ENCODE data around the gene CNGA3.

Gene CNGA3

DNA sequence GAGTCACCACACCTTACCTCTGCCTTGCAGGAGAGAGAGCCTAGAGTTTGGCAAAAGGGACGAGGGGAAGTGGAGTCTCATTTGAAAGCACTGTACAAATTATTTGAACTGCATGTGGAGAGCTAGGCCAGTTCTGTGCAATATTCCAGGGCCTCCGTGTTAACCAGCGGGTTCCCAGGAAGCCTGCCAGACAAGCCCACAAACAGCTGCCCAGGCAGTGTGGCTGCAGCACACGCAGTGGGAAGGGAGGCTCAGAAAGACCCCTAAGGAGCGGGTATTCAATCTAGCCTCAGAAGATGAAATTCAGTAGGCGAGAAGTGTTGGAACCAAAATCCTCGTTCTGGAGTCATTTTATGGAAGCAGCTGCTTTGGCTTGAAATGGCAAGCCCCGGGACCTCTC is 30.7 kb downstream of the CNGA3 start:
- DNase-seq (ENCODE audit: low read depth, low spot score): no peak

DNA sequence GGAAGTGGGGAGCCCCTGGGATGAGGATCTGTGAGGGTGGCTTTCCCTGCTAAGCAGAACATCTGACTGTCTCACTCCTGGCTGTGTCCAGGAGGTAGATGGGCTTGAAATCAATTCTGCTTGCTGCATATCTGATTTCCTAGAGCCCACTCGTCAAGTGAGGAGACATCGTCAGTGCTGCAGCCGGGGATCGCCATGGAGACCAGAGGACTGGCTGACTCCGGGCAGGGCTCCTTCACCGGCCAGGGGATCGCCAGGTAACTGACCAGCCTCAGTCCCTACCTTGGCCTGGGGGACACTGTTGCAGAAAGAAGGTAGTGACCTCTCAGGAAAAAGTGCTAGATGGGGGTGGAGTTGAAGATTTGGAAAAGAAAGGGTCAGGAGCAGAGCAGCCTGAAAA is 31.3 kb downstream of the CNGA3 start:
- DNase-seq (ENCODE audit: low read depth, low spot score): no peak

GRCh38 chr2:98378196-98378595 is 31.9 kb downstream of the CNGA3 start:
- DNase-seq (ENCODE audit: low read depth, low spot score): no peak

- no peak for DNase-seq (ENCODE audit: low read depth, low spot score)
Observed at GRCh38 chr2:98378901-98379300, 32.6 kb downstream of the CNGA3 start.

GRCh38 chr2:98379311-98380202 is 33.3 kb downstream of the CNGA3 start:
- DNase-seq (ENCODE audit: low read depth, low spot score): no peak

DNA sequence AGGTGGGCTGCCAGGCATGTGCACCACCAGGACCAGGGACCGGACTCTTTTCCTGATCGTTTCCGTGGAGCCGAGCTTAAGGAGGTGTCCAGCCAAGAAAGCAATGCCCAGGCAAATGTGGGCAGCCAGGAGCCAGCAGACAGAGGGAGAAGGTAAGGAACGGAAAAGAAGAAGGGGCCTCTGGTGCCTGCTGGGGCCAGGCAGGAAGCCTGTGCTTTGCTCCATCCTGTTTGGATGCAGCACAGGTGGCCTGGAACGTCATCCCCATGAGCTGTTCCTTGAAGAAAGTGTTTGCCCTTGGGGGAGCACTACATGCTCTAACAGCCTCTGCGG is 33.9 kb downstream of the CNGA3 start:
- no peak for DNase-seq (ENCODE audit: low read depth, low spot score)

DNA sequence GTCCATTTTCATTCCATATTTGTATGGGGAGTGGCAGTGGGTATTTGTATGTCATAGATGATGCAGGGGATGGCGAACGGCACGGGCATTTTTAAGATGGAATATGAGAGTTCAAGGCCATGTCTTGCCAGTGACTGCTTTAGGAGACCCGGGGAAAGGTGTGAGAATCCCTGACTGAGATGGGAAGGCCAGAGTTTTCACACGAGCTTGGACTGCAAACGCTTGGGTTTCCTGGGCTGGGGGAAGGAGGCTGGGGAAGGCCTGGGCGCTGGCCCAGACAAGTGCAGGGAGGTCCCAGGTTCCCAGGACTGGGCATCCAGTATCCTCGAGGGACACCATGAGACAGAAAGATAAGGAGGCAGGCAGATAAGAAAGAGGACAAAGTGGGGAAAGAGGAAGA is 35.2 kb downstream of the CNGA3 start:
- DNase-seq (ENCODE audit: low read depth, low spot score): no peak

- DNase-seq (ENCODE audit: low read depth, low spot score): no peak
Observed at GRCh38 chr2:98382086-98382485, 35.8 kb downstream of the CNGA3 start.

DNA sequence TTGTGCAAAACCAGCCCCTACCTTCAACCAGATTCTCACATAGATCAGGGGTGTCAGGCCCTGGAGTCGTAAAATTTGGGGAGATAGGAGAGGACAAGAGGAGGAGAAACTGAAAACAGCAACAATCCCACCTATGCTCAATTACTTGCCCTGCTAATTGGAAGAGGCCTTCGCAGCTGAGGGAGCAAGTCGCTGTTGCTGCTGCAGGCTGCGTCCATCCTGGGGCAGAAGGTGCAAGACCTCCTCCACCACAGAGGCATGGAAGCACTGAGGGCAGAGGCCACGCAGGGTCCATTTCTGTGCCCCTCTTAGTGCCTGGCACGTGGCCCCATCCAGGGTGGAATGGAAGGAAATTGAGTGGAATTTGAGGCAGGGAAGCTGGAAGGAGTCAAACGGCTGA is 36.5 kb downstream of the CNGA3 start:
- DNase-seq (ENCODE audit: low read depth, low spot score): no peak

DNA sequence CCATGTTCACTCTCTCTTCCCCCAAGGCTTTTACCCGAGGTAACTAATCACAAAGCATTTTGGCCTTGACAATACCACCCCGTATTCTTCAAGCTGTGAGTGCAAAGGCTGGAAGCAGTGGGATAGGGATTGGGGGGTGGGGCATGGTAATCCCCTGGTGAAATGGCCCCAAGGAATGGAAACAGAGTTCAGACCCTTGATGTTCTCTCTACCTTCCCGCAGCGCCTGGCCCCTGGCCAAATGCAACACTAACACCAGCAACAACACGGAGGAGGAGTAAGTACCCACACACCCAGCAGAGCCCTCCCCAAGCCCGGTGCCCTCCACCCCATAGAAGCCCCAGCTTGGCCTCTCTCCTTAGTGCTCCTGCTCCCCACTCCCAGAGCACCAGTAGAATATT is 36.9 kb downstream of the CNGA3 start:
- DNase-seq (ENCODE audit: low read depth, low spot score): no peak

DNA sequence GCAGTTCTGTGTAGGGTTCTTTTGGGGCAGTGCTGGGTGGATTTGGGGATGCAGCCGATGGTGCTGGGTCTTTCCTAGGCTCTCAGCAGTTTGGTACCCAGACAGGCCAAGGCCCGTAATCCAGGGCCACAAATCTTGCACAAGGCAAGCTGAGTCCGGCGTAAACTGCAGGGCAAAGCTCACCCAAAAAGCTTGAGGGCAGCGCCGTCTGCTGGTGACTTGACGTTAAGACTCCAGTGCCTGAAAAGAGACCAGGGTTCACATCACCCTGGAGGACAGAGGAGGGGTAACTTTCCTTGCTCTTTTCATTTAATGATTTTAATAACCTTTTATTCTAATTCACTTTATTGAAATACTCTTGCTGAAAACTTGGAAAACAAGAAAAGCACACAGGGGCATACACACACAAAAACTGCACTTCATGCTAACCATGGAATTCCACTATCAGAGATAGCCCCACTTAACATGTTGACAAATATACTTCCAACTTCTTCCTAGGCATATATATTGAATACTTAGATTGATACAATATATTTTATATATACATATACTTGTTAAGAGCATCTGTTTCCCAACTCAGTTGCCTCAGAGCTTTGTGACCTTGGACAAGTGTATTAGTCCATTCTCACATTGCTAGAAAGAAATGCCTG is 38.9 kb downstream of the CNGA3 start:
- DNase-seq (ENCODE audit: low read depth, low spot score): peak; percentile 23

DNA sequence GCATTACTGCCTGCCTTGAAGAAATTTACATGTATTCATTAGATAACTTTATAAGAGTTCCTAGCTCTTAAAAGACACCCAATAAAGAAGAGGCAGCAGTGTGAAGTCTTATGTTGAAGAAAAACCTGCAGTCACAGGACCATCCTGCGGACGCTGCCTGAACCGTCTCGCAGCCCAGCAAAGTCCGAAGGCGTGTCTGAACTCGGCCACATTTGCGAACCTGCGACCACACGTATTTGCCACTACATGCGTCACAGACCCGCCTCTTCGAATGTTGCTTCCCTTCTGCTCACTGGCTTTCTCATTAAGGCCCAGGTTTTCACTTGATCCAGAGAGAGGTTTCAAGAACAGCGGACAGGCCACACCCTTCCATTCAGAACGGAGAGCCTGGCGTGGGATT is 41.2 kb downstream of the CNGA3 start:
- no peak for DNase-seq (ENCODE audit: low read depth, low spot score)

- no peak for DNase-seq (ENCODE audit: low read depth, low spot score)
Observed at GRCh38 chr2:98388081-98388480, 41.8 kb downstream of the CNGA3 start.

DNA sequence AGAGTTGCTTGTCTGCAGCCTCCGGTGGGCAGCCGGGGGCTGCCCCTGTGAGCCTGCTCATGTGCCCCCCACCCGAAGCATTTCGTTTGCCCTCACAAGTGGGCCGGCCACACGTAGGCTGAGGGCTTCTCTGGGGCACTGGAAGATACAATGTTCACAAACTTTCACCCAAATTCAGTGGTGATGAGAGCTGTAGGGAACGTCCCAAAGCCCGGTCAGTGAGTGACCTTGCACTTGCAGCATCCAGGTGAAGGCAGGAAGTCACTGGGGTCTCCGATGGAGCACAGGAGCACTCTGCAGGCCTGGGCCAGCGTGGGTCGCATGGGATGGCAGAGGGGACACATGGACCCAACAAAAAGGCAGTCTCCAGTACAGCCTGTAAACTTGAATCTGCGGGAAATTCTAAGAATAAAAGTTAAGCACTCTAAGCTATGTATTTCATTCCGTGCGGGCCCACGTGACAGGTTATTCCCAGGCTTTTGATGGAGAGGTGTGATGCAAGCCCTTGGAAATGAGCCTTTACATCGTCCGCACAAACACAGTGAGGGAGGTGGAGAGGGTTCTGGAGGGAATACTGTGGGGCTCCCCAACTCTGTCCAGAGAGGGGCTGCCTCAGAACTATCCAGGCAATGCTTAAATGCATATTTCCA is 42.5 kb downstream of the CNGA3 start:
- DNase-seq (ENCODE audit: low read depth, low spot score): no peak

DNA sequence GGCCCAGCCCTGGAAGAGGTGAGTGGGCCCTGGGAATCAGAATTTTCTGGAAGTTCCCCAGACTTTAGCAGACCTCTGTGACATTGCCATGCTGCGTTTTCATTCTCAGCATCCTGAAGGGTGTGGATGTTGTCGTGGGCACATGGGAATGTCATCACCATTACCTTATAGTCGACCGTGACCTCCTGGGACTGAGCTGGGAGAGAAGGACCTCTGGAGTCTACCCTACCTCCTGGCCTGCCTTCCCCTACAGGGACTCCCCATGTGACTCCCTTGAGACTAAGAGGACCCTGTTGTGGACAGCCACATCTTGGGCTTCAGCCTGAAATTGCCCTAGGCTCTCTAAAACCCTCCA is 43.0 kb downstream of the CNGA3 start:
- no peak for DNase-seq (ENCODE audit: low read depth, low spot score)

DNA sequence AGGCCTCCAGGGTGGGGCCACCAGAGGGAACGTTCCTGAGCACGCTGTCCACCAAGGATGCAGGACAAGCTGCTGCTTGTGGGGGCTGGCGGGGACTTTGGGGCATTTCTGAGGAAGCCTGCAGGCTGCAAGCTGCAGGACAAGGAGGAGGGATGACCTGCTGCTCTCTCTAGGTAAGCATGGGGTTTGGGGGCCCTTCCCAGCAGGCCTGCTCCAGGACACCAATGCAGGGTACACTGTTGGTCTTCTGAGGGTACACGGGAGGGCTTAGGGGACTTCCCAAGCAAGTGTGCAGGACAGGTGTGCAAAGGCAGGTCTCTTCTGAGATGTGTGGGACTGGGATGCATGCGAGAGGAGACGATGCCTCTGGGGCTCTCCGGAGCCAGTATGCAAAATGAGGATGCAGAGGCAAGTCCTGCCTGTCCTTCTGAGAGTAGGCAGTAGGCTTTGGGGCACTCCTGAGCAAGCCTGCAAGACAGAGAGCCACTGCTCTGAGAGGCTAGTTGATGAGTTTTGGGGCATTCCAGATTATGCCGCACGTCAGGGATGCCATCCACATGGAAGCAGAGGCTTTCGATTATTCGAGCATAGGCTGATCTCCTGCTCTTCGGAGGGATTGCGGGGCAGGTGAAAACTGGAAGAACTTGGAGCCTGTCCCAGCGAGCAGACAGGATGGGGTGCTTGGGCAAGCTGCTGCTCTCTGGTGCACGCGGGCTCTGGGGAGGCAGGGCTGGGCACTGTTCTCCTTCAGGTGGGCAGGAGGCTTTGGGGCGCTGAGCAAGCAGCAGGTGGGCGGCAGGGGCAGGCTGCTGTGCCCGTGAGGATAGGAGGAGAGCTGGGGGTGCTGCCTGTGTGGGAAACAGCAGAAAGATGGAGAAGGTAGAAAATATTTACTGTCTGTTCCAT is 44.6 kb downstream of the CNGA3 start:
- DNase-seq (ENCODE audit: low read depth, low spot score): no peak

DNA sequence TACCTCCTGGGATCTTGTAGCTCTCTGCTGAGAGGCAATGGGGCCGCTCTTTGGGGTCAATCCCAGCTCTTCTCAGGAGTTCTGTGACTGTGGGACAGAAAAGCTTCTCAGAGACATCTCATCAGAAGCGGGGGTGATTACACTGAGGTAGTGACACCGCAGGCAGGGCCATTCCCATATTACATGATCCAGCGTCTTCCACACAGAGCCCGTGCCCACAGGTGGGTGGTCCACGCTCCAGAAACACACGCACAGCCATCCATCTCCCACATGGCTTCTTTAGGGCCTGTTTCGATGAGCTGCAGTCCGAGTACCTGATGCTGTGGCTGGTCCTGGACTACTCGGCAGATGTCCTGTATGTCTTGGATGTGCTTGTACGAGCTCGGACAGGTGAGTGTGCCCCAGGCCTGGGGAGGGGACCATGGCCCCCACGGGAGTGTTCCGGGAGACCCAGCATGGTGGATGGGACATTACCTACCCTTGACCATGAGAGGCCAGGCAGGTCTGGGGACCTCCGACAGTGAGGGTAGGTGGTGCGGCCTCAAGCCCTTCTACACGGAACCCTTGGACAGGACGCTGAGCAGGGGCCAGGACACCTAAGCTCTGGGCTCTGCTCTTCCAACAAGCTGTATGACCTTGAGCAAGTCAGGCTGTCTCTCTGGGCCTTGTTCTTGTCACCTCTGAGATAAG is 45.5 kb downstream of the CNGA3 start:
- DNase-seq (ENCODE audit: low read depth, low spot score): no peak

GRCh38 chr2:98393354-98393753 is 47.1 kb downstream of the CNGA3 start:
- no peak for DNase-seq (ENCODE audit: low read depth, low spot score)

- no peak for DNase-seq (ENCODE audit: low read depth, low spot score)
Observed at GRCh38 chr2:98394595-98395153, 48.4 kb downstream of the CNGA3 start.

GRCh38 chr2:98395977-98396376 is 49.7 kb downstream of the CNGA3 start:
- no peak for DNase-seq (ENCODE audit: low read depth, low spot score)

GRCh38 chr2:98396745-98397355 is 50.6 kb downstream of the CNGA3 start:
- no peak for DNase-seq (ENCODE audit: low read depth, low spot score)
